K562 (cell line): Measurements from ENCODE around the gene DNAH17. TPM values are rescaled to one million over a fixed set of nuclear protein-coding genes. Genes with fewer than 3 reads are reported as not detected.

Source experiments
- ATAC-seq: fragments of 200-7000 bp; cut with Tn5 transposase; 3 replicates; pipeline ENCODE4 v1.9.1; 2020; ENCODE audit warnings: moderate library complexity
- BruUV-seq: library from RNA; stranded (reverse); fragments of 400-500 nt; replicated peaks from 2 replicates; lab custom pipeline; 2021; lab: Mats Ljungman, UMichigan
- CTCF ChIA-PET: fragments of 300-600 bp; formaldehyde crosslinking; extraction: SDS; loops from one replicate; lab custom pipeline; 2021; ENCODE audit warnings: low intra/inter-chr PET ratio; lab: Yijun Ruan, JAX
- POLR2A ChIA-PET: fragments of 300-600, 350-650 bp; sonication (Branson Sonifier 250); formaldehyde crosslinking; extraction: SDS; loops from one replicate; lab custom pipeline; 2021; ENCODE audit warnings: antibody characterized with exemption, inconsistent platforms; lab: Yijun Ruan, JAX
- DNase-seq, 4 experiments: peaks; one replicate each; pipeline versions ENCODE4 v3.0.0 to v3.0.0-alpha.2; 2011 to 2018; ENCODE audit warnings: low spot score in 3 of 4, mixed read lengths in 3 of 4; ENCODE audit errors: extremely low read depth in 1 of 4
- FAIRE-seq: peaks from 2 replicates; lab custom pipeline; 2011; peaks lifted over from hg19 to GRCh38; lab: Jason Lieb, UNC
- H2AFZ ChIP-seq: 2 replicates; pipeline ENCODE4 v1.6.0; 2011; ENCODE audit warnings: low read depth, low read length, control low read depth, inconsistent platforms
- H3K27ac ChIP-seq: fragments of 200-600 bp; 3 replicates; pipeline ENCODE4 v1.8.0; 2011; ENCODE audit warnings: low read depth, mild to moderate bottlenecking, control low read depth, inconsistent platforms, low read length, moderate library complexity, mixed read lengths; ENCODE audit errors: extremely low read depth
- H3K27me3 ChIP-seq, 2 experiments: fragments of 300-600 bp in 1 of 2; 2 replicates in 1 of 2; 3 replicates in 1 of 2; pipeline versions ENCODE4 v1.6.0 to v1.8.0; 2011; ENCODE audit warnings: inconsistent platforms in 2 of 2, low read length in 2 of 2, mild to moderate bottlenecking in 1 of 2, mixed read lengths in 1 of 2, moderate library complexity in 1 of 2; ENCODE audit not compliant: control insufficient read depth in 2 of 2, insufficient read depth in 2 of 2
- H3K36me3 ChIP-seq: fragments of 300-600 bp; 3 replicates; pipeline ENCODE4 v1.8.0; 2011; ENCODE audit warnings: mild to moderate bottlenecking, low read length, inconsistent platforms; ENCODE audit not compliant: control insufficient read depth, insufficient read depth
- H3K4me1 ChIP-seq, 2 experiments: fragments of 200-600 bp in 1 of 2; replicated peaks in 1 of 2; 2 replicates in 1 of 2; 3 replicates in 1 of 2; pipeline versions ENCODE4 v1.5.1 to v1.8.0; 2011; ENCODE audit warnings: inconsistent platforms in 2 of 2, low read length in 2 of 2, mild to moderate bottlenecking in 1 of 2, mixed read lengths in 1 of 2, moderate library complexity in 1 of 2; ENCODE audit not compliant: control insufficient read depth in 2 of 2, insufficient read depth in 2 of 2
- H3K4me2 ChIP-seq: 2 replicates; pipeline ENCODE4 v1.6.1; 2011; ENCODE audit warnings: low read length, control low read depth, inconsistent platforms, mixed read lengths; ENCODE audit not compliant: insufficient read depth
- H3K4me3 ChIP-seq: fragments of 200-600 bp; sonication (generic), shearing (Covaris generic); 2 replicates; pipeline ENCODE4 v1.5.1; 2016; ENCODE audit warnings: control low read depth, inconsistent platforms
- H3K79me2 ChIP-seq: fragments of 200-600 bp; 3 replicates; pipeline ENCODE4 v1.8.0; 2011; ENCODE audit warnings: low read length, inconsistent platforms; ENCODE audit not compliant: control insufficient read depth, insufficient read depth
- H3K9ac ChIP-seq, 2 experiments: 2 replicates each; pipeline versions ENCODE4 v1.6.0 to v1.6.1; 2011; ENCODE audit warnings: low read depth in 2 of 2, low read length in 2 of 2, control low read depth in 1 of 2, inconsistent platforms in 1 of 2, mild to moderate bottlenecking in 1 of 2, mixed read lengths in 1 of 2; ENCODE audit not compliant: insufficient read depth in 1 of 2
- H3K9me1 ChIP-seq: one replicate; pipeline ENCODE4 v1.6.0; 2011; ENCODE audit warnings: inconsistent platforms, mild to moderate bottlenecking, low read length, moderate library complexity; ENCODE audit not compliant: control insufficient read depth, insufficient read depth
- H3K9me3 ChIP-seq: replicated peaks from 2 replicates; pipeline ENCODE4 v1.5.1; 2011; ENCODE audit warnings: low read depth, low read length, inconsistent platforms; ENCODE audit not compliant: control insufficient read depth, insufficient read depth
- H4K20me1 ChIP-seq: replicated peaks from 2 replicates; pipeline ENCODE4 v1.6.1; 2011; ENCODE audit warnings: low read length, inconsistent platforms, mixed read lengths; ENCODE audit not compliant: control insufficient read depth, insufficient read depth
- HNRNPL ChIP-seq: fragments of 200-400 bp; formaldehyde crosslinking; IDR thresholded peaks from 2 replicates; pipeline ENCODE4 v1.6.1; 2017; ENCODE audit warnings: low read depth, mild to moderate bottlenecking, low read length
- NFE2L1 ChIP-seq: fragments of 450-650 bp; IDR thresholded peaks from 2 replicates; pipeline ENCODE4 v1.6.1; 2016; ENCODE audit warnings: missing genetic modification characterization, low read depth, mild to moderate bottlenecking, missing compliant biosample characterization, moderate library complexity, borderline replicate concordance
- SNRNP70 ChIP-seq: fragments of 200-400 bp; formaldehyde crosslinking; optimal IDR thresholded peaks from 2 replicates; pipeline ENCODE3; 2017; ENCODE audit warnings: low read depth, low read length
- ZNF253 ChIP-seq: fragments of 250-450 bp; sonication (Bioruptor Pico); conservative IDR thresholded peaks from 2 replicates; pipeline ENCODE4 v1.6.1; 2021; ENCODE audit warnings: mild to moderate bottlenecking
- ZNF551 ChIP-seq: fragments of 250-450 bp; sonication (Bioruptor Pico); IDR thresholded peaks from 2 replicates; pipeline ENCODE4 v1.5.0; 2021; ENCODE audit warnings: mild to moderate bottlenecking, moderate library complexity
- WGBS: fragments of 100-300 bp; shearing (Covaris generic); methylation state at CpG from one replicate; pipeline ENCODE4 v1.1.6; 2016; ENCODE audit warnings: low coverage, mixed read lengths; ENCODE audit not compliant: insufficient coverage; ENCODE audit errors: missing lambda C conversion rate; 5-methylcytosine and 5-hydroxymethylcytosine counted together
- in situ Hi-C: fragments of 300-500 bp; cut with MboI; formaldehyde crosslinking; loops from 4 replicates; pipeline ENCODE4 v1.15.0; 2018; ENCODE audit warnings: inconsistent platforms, mixed read lengths
- intact Hi-C: fragments of 100-400 bp; cut with micrococcal nuclease; formaldehyde crosslinking; loops from 2 replicates; pipeline ENCODE4 v1.14.2; 2022
- polyA plus RNA-seq, 8 experiments: library from polyadenylated mRNA; depleted of rRNA in 4 of 8; stranded (reverse) in 5 of 8; unstranded in 3 of 8; fragments of >200 nt; fragmentation: Nextera tagmentation in 2 of 8; fragmentation: Illumina TruSeq in 1 of 8; extraction: Ambion mirVana in 2 of 8; extraction: Trizol in 1 of 8; gene quantifications; 2 replicates each; pipeline versions ENCODE4 v1.2.1 to v1.2.3, GENCODE V29; 2011 to 2014; ENCODE audit warnings: inconsistent platforms in 1 of 8, missing spikeins in 1 of 8
- total RNA-seq, 7 experiments: library from RNA; depleted of rRNA in 6 of 7; stranded (reverse); fragments of >200 nt in 6 of 7; fragmentation: Illumina TruSeq in 2 of 7; extraction: Trizol in 2 of 7; gene quantifications; 2 replicates each; pipeline versions ENCODE4 v1.2.1 to v1.2.3, GENCODE V29; 2011 to 2021; ENCODE audit warnings: low replicate concordance in 1 of 7
- TF ChIP-seq, protein P1 (sequence below): sonication (generic); formaldehyde crosslinking; IDR thresholded peaks from 2 replicates; pipeline ENCODE4 v1.8.0; 2022; ENCODE audit warnings: missing genetic modification reagents, mild to moderate bottlenecking, moderate library complexity, borderline replicate concordance
- TF ChIP-seq, protein P2 (sequence below): sonication (generic); formaldehyde crosslinking; IDR thresholded peaks from 2 replicates; pipeline ENCODE4 v1.9.0; 2022; ENCODE audit warnings: mild to moderate bottlenecking, missing genetic modification reagents
- TF ChIP-seq, protein P3 (sequence below): fragments of 450-650 bp; conservative IDR thresholded peaks from 2 replicates; pipeline ENCODE4 v1.6.1; 2016; ENCODE audit warnings: missing genetic modification characterization, low read depth, mild to moderate bottlenecking, control low read depth, missing compliant biosample characterization
- TF ChIP-seq, protein P4 (sequence below): fragments of 250-450 bp; sonication (Bioruptor Pico); IDR thresholded peaks from 2 replicates; pipeline ENCODE4 v1.5.0; 2021
- TF ChIP-seq, protein P5 (sequence below): fragments of 150-350 bp; IDR thresholded peaks from 2 replicates; pipeline ENCODE4 v1.6.1; 2014; ENCODE audit warnings: low read depth, mild to moderate bottlenecking, low read length, borderline replicate concordance

Gene DNAH17
- total and polyA plus RNA-seq, 9 of the 15 experiments (the other 6 are each of a cell fraction or from before 2014, with no cell fraction given): under 0.01 to 0.06 (median 0.03) TPM; not detected in 5

DNA sequence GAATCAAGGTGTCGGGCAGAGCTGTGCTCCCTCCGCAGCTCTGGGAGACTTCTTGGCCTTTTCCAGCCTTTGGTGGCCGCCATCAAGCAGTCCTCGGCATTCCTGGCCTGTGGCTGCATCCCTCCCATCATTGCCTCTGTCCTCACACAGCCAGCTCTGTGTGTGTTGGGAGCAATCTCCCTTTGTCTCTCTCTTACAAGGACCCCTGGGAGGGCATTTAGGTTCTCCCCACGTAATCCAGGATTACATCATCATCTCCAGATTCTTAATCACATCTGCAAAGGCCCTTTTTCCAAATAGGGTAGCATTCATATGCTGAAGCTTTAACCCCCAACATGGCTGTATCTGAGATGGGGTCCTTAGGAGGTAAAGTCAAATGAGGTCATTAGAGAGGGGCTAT, 4.1 kb upstream of the DNAH17 start (continued):
- TF ChIP-seq, protein P1, sequence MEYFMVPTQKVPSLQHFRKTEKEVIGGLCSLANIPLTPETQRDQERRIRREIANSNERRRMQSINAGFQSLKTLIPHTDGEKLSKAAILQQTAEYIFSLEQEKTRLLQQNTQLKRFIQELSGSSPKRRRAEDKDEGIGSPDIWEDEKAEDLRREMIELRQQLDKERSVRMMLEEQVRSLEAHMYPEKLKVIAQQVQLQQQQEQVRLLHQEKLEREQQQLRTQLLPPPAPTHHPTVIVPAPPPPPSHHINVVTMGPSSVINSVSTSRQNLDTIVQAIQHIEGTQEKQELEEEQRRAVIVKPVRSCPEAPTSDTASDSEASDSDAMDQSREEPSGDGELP (CRISPR knock-in tag): no peak
- no peak for TF ChIP-seq SNRNP70
- TF ChIP-seq, protein P2, sequence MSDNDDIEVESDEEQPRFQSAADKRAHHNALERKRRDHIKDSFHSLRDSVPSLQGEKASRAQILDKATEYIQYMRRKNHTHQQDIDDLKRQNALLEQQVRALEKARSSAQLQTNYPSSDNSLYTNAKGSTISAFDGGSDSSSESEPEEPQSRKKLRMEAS (CRISPR knock-in tag): no peak
- no peak for TF ChIP-seq NFE2L1 (tag)
- TF ChIP-seq HNRNPL: no peak
- TF ChIP-seq, protein P3, sequence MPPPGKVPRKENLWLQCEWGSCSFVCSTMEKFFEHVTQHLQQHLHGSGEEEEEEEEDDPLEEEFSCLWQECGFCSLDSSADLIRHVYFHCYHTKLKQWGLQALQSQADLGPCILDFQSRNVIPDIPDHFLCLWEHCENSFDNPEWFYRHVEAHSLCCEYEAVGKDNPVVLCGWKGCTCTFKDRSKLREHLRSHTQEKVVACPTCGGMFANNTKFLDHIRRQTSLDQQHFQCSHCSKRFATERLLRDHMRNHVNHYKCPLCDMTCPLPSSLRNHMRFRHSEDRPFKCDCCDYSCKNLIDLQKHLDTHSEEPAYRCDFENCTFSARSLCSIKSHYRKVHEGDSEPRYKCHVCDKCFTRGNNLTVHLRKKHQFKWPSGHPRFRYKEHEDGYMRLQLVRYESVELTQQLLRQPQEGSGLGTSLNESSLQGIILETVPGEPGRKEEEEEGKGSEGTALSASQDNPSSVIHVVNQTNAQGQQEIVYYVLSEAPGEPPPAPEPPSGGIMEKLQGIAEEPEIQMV (tag): no peak
- TF ChIP-seq, all 486 proteins: peak for 2

DNA sequence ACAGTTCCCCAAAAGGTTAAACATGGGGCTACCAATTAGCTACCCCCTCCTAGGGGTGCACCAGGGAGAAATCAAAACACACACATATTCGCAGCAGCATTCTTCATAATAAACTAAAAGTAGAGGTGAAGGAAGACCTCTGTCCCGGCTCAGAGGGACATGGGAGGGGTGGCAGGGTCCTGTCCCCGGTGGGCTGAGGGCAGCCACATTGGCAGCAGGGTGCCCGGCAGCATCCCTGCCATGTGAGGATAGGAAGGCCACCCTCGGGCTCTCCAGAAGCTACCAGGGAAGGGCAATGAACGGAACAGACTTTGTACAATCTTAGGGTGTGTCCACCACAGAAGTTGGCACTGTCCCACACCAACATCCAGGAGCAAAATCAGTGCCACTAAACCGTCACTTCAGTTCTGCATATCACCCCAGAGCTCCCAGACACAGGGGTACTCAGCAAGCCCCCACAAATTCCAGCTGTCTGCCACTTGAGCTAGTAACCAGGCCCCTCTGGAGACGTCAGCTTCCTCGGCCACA, 3.1 kb upstream of the DNAH17 start:
- Histone ChIP-seq H3K4me1 (no peaks in the 10 kb centered on the region; a peak in 1 of 5 replicates), H3K4me2 (no peak overlapping the region), H3K79me2 (no peaks in the 10 kb centered on the region), H3K27ac (no peak overlapping the region), H2AFZ (no peak overlapping the region), H3K9me1 (no peaks in the 10 kb centered on the region), H3K9ac (no peak overlapping the region), H3K9me3 (no peaks in the 10 kb centered on the region), H4K20me1 (no peaks in the 10 kb centered on the region), H3K4me3 (no peak overlapping the region), H3K36me3 (no peaks in the 10 kb centered on the region), H3K27me3 (peaks cover 39 to 60% of the 10 kb centered on the region in 2 experiments)
- CTCF ChIA-PET: no interaction called here
- intact Hi-C loops (no loop called here), in situ Hi-C loops (no loop called here)
- DNase-seq: no peak
- WGBS: 8% methylated on average over 9 of the region's 9 CpGs
- FAIRE-seq: no peak
- BruUV-seq: no TSS peak
- no peak for ATAC-seq
- POLR2A ChIA-PET: interaction anchor here (0.6 to 2.3 kb wide), 4 partner anchors 21 to 548 kb away, joined by 3 to 12 read pairs (median 3); no protein-coding TSS in a partner anchor
- no peak for TF ChIP-seq ZNF253
- TF ChIP-seq ZNF551 (CRISPR knock-in tag): no peak
- TF ChIP-seq, protein P4, sequence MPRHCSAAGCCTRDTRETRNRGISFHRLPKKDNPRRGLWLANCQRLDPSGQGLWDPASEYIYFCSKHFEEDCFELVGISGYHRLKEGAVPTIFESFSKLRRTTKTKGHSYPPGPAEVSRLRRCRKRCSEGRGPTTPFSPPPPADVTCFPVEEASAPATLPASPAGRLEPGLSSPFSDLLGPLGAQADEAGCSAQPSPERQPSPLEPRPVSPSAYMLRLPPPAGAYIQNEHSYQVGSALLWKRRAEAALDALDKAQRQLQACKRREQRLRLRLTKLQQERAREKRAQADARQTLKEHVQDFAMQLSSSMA (CRISPR knock-in tag): no peak
- TF ChIP-seq, protein P5, sequence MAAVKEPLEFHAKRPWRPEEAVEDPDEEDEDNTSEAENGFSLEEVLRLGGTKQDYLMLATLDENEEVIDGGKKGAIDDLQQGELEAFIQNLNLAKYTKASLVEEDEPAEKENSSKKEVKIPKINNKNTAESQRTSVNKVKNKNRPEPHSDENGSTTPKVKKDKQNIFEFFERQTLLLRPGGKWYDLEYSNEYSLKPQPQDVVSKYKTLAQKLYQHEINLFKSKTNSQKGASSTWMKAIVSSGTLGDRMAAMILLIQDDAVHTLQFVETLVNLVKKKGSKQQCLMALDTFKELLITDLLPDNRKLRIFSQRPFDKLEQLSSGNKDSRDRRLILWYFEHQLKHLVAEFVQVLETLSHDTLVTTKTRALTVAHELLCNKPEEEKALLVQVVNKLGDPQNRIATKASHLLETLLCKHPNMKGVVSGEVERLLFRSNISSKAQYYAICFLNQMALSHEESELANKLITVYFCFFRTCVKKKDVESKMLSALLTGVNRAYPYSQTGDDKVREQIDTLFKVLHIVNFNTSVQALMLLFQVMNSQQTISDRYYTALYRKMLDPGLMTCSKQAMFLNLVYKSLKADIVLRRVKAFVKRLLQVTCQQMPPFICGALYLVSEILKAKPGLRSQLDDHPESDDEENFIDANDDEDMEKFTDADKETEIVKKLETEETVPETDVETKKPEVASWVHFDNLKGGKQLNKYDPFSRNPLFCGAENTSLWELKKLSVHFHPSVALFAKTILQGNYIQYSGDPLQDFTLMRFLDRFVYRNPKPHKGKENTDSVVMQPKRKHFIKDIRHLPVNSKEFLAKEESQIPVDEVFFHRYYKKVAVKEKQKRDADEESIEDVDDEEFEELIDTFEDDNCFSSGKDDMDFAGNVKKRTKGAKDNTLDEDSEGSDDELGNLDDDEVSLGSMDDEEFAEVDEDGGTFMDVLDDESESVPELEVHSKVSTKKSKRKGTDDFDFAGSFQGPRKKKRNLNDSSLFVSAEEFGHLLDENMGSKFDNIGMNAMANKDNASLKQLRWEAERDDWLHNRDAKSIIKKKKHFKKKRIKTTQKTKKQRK: no peak
